Smooth muscle cell (in vitro differentiated cells): ENCODE results near the gene CASP8. TPM values are rescaled to one million over a fixed set of nuclear protein-coding genes. Genes with fewer than 3 reads are reported as not detected.

Experiments
- DNase-seq: peaks from one replicate; lab custom pipeline; 2025; ENCODE audit not compliant: unreplicated experiment; lab: John Stamatoyannopoulos, UW
- H2AFZ ChIP-seq: fragments of 200-600 bp; sonication (generic); 2 replicates; pipeline ENCODE4 v1.6.0; 2016; ENCODE audit warnings: antibody characterized with exemption, low read depth, mild to moderate bottlenecking
- H3F3A ChIP-seq: fragments of 200-600 bp; sonication (generic); 2 replicates; pipeline ENCODE4 v1.6.0; 2017; ENCODE audit warnings: antibody characterized with exemption, low read depth
- H3K27ac ChIP-seq: fragments of 200-600 bp; sonication (generic); 2 replicates; pipeline ENCODE4 v1.5.1; 2016; ENCODE audit warnings: low read depth, mild to moderate bottlenecking
- H3K27me3 ChIP-seq: fragments of 200-600 bp; sonication (generic); 2 replicates; pipeline ENCODE4 v1.6.1; 2016; ENCODE audit warnings: low read depth, mild to moderate bottlenecking
- H3K36me3 ChIP-seq: fragments of 200-600 bp; sonication (generic); 2 replicates; pipeline ENCODE4 v1.5.1; 2016; ENCODE audit warnings: low read depth
- H3K4me1 ChIP-seq: fragments of 200-600 bp; sonication (generic); 2 replicates; pipeline ENCODE4 v1.5.1; 2016; ENCODE audit warnings: low read depth
- H3K4me2 ChIP-seq: fragments of 200-600 bp; sonication (generic); 2 replicates; pipeline ENCODE4 v1.6.0; 2016; ENCODE audit warnings: mild to moderate bottlenecking
- H3K4me3 ChIP-seq: fragments of 200-600 bp; sonication (generic); 2 replicates; pipeline ENCODE4 v1.5.1; 2016; ENCODE audit warnings: mild to moderate bottlenecking
- H3K79me2 ChIP-seq: fragments of 200-600 bp; sonication (generic); 2 replicates; pipeline ENCODE4 v1.6.0; 2016; ENCODE audit warnings: low read depth, mild to moderate bottlenecking
- H3K9ac ChIP-seq: fragments of 200-600 bp; sonication (generic); 2 replicates; pipeline ENCODE4 v1.6.0; 2016; ENCODE audit warnings: low read depth
- H3K9me3 ChIP-seq: fragments of 200-600 bp; sonication (generic); replicated peaks from 2 replicates; pipeline ENCODE4 v1.5.1; 2016; ENCODE audit warnings: low read depth
- H4K20me1 ChIP-seq: fragments of 200-600 bp; sonication (generic); 2 replicates; pipeline ENCODE4 v1.6.0; 2016; ENCODE audit warnings: low read depth
- WGBS: methylation state at CpG from one replicate; pipeline ENCODE4 v1.1.7; 2016; ENCODE audit warnings: low lambda C conversion rate; 5-methylcytosine and 5-hydroxymethylcytosine counted together
- polyA plus RNA-seq: library from polyadenylated mRNA; unstranded; fragments of >200 nt; fragmentation: Nextera tagmentation; extraction: Ambion mirVana; gene quantifications from 2 replicates; pipeline ENCODE4 v1.2.1, GENCODE V29; 2016
- total RNA-seq: library from RNA; depleted of rRNA; stranded (reverse); fragments of >200 nt; gene quantifications from 2 replicates; pipeline ENCODE4 v1.2.3, GENCODE V29; 2014
- TF ChIP-seq, protein P1 (sequence below): fragments of 200-600 bp; sonication (generic); IDR thresholded peaks from 2 replicates; pipeline ENCODE4 v1.5.1; 2017; ENCODE audit warnings: borderline replicate concordance, mild to moderate bottlenecking, antibody characterized with exemption; ENCODE audit not compliant: insufficient read depth, poor library complexity, severe bottlenecking

The CASP8 gene
- total and polyA plus RNA-seq, 2 experiments from 2014 or later: 5.7 to 12.9 TPM

DNA sequence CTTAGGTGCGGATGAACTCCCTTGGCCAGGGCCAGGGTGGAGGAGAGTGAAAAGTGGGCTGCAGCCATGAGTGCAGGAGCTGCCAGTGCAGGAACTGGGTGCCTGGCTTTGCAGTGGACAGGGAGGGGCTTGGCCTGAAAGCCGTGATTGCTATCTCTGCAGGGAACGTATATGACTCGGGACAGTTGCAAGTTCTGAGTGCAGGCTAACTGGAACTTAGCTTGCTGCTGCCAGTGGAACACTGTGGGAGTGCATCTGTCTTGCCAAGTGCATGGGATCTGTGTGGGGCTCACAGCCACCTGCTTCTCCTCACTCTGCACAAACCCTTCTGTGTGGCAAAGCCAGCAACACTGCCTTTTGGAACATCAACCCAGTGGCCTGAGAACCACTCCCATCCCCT lies 59.9 kb downstream of the CASP8 start:
- Histone ChIP-seq H3K9ac (no peak overlapping the region), H2AFZ (no peak overlapping the region), H3K9me3 (peaks cover 4% of the 10 kb centered on the region), H3K4me2 (no peak overlapping the region), H3K36me3 (no peaks in the 10 kb centered on the region), H3K4me3 (no peak overlapping the region), H3K27ac (no peak overlapping the region), H3K27me3 (no peaks in the 10 kb centered on the region), H3K79me2 (no peaks in the 10 kb centered on the region), H3F3A (no peaks in the 10 kb centered on the region), H3K4me1 (no peaks in the 10 kb centered on the region), H4K20me1 (no peaks in the 10 kb centered on the region)
- TF ChIP-seq, protein P1, sequence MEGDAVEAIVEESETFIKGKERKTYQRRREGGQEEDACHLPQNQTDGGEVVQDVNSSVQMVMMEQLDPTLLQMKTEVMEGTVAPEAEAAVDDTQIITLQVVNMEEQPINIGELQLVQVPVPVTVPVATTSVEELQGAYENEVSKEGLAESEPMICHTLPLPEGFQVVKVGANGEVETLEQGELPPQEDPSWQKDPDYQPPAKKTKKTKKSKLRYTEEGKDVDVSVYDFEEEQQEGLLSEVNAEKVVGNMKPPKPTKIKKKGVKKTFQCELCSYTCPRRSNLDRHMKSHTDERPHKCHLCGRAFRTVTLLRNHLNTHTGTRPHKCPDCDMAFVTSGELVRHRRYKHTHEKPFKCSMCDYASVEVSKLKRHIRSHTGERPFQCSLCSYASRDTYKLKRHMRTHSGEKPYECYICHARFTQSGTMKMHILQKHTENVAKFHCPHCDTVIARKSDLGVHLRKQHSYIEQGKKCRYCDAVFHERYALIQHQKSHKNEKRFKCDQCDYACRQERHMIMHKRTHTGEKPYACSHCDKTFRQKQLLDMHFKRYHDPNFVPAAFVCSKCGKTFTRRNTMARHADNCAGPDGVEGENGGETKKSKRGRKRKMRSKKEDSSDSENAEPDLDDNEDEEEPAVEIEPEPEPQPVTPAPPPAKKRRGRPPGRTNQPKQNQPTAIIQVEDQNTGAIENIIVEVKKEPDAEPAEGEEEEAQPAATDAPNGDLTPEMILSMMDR: no peak
- no peak for DNase-seq
- 89% methylated on average over 4 of the region's 4 CpGs for WGBS

DNA sequence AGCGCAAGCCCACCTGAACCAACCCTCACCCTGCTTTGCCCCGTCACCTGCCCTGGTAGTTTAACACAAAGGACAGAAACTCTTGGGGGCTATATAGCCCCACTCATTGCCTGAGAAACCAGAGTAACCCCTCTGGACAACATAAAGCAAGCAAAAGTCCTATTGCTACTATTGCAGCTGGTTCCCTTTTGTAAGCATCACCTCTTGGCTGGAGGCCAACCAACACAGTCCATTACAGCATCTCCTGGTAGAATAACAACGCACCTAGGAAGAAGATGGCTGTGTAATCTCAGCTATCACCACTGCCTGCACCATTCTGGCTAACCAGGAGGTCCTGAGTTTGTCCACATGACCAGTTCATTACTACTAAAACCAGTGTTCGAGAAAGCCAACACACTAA lies 60.4 kb downstream of the CASP8 start:
- Histone ChIP-seq H4K20me1 (no peaks in the 10 kb centered on the region), H3K36me3 (no peaks in the 10 kb centered on the region), H2AFZ (no peak overlapping the region), H3K27me3 (no peaks in the 10 kb centered on the region), H3K79me2 (no peaks in the 10 kb centered on the region), H3F3A (no peaks in the 10 kb centered on the region), H3K9ac (no peak overlapping the region), H3K4me3 (no peak overlapping the region), H3K9me3 (peaks cover 4% of the 10 kb centered on the region), H3K4me2 (no peak overlapping the region), H3K4me1 (no peaks in the 10 kb centered on the region), H3K27ac (no peak overlapping the region)
- WGBS: 91% methylated on average over 4 of the region's 4 CpGs
- no peak for DNase-seq
- TF ChIP-seq, protein P1: no peak

DNA sequence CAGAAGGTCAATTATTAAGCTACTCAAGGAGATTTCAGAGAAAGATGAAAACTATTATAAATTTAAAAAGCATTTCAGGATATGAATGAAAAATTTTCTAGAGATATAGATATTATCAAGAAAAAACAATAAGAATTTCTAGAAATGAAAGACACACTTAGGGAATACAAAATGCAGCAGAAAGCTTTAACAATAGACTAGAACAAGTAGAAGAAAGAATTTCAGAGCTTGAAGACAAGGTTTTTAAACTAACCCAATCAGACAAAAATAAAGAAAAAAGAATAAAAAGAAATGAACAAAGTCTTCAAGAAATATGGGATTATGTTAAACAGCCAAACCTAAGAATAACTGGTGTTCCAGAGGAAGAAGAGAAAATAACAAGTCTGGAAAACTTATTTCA lies 62.4 kb downstream of the CASP8 start:
- no peaks in the 10 kb centered on the region for H4K20me1 ChIP-seq
- TF ChIP-seq, protein P1: no peak
- H3K9me3 ChIP-seq: peaks cover 4% of the 10 kb centered on the region
- H3K79me2 ChIP-seq: no peaks in the 10 kb centered on the region
- no peak overlapping the region for H3K4me2 ChIP-seq
- DNase-seq: no peak
- H3K27me3 ChIP-seq: no peaks in the 10 kb centered on the region
- H3K9ac ChIP-seq: no peak overlapping the region
- H3K4me3 ChIP-seq: no peak overlapping the region
- H3K4me1 ChIP-seq: no peaks in the 10 kb centered on the region
- no peaks in the 10 kb centered on the region for H3K36me3 ChIP-seq
- no peaks in the 10 kb centered on the region for H3F3A ChIP-seq
- no peak overlapping the region for H3K27ac ChIP-seq
- no peak overlapping the region for H2AFZ ChIP-seq

DNA sequence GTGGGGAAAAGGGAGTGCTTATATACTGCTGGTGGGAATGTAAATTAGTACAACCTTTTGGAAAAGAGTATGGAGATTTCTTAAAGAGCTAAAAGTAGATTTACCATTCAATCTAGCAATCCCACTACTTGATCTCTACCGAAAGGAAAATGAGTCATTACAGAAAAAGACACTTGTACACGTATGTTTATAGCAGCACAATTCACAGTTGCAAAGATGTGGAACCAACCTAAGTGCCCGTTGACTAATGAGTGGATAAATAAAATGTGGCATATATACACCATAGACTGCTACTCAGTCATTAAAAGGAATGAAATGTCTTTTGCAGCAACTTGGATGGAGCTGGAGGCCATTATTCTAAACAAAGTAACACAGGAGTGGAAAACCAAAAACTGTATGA lies 67.3 kb downstream of the CASP8 start:
- Histone ChIP-seq H3K36me3 (no peaks in the 10 kb centered on the region), H3K27ac (no peak overlapping the region), H4K20me1 (no peaks in the 10 kb centered on the region), H3K4me2 (no peak overlapping the region), H3K9ac (no peak overlapping the region), H3K79me2 (no peaks in the 10 kb centered on the region), H2AFZ (no peak overlapping the region), H3F3A (no peaks in the 10 kb centered on the region), H3K4me3 (no peak overlapping the region), H3K9me3 (no peaks in the 10 kb centered on the region), H3K27me3 (no peaks in the 10 kb centered on the region), H3K4me1 (no peaks in the 10 kb centered on the region)
- TF ChIP-seq, protein P1: no peak
- 84% methylated on average over 3 of the region's 3 CpGs for WGBS
- DNase-seq: no peak
